Stimulated activated CD4-positive, alpha-beta T cell treated with anti-CD3 and anti-CD28 coated beads, Interleukin-1b, Interleukin-23, amount 100 ng/mL, for 48 hours (primary cell): ENCODE results near the gene MCMBP.
"Not testable (repeated sequence)": the region's sequence is repeated elsewhere in the genome, so short reads cannot be mapped to it uniquely, and the experiment has no call there.

Source experiments
- DNase-seq: peaks from one replicate; pipeline ENCODE4 v3.0.0-alpha.2; 2020

The MCMBP gene, protein sequence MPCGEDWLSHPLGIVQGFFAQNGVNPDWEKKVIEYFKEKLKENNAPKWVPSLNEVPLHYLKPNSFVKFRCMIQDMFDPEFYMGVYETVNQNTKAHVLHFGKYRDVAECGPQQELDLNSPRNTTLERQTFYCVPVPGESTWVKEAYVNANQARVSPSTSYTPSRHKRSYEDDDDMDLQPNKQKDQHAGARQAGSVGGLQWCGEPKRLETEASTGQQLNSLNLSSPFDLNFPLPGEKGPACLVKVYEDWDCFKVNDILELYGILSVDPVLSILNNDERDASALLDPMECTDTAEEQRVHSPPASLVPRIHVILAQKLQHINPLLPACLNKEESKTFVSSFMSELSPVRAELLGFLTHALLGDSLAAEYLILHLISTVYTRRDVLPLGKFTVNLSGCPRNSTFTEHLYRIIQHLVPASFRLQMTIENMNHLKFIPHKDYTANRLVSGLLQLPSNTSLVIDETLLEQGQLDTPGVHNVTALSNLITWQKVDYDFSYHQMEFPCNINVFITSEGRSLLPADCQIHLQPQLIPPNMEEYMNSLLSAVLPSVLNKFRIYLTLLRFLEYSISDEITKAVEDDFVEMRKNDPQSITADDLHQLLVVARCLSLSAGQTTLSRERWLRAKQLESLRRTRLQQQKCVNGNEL

DNA sequence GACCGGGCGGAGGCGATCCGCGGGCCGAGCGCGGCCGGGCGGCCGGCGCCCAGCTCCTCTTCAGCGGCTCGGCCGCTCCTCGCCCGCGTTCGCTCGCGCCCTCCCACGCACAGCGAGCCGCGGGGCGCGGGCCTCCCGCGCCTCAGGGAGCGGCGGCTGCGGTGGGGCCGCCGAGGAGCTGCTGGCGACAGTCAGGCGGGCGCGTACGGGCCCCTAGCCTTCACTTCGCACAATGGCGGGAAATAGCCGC lies at the start of gene MCMBP:
Gene MCMBP, minus strand, starts transcription at position 234 of the 250 bp plus-strand sequence. CDS start 259 bp downstream, outside the sequence.
- DNase-seq: no peak

DNA sequence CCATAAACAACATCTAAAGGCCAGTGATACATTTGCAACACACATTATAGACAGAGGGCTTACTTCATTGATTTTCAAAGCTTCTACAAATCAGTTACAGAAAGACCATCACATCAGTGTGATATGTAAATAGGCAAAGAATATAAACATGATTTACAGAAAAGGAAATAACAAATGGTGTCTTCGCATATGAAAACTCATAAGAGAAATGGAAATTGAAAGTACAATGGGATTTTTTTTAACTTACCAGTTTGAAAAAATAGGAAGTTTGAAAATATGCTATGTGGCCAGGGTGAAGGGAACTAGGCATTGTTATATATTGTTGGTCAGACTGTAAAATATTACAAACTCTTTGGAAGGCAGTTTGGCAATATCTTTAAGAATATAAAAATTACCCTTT lies 47.2 kb upstream of the MCMBP start:
- no peak for DNase-seq

DNA sequence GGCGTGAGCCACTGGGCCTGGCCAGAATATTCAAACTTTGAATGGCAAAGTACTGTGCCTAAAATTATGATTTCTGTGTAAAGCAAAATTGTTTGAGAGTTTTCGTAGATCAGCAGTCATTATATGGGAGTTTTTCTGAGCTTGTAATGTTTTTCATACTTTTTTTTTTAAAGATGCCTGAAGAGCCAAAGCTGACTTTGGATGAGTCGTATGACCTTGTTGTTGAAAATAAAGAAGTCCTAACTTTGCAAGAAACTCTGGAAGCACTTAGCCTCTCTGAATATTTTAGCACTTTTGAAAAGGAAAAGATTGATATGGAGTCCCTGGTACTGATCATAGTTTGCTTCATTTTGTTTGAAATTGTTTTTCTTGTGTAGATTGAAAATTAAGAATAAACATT lies 46.6 kb upstream of the MCMBP start:
- no peak for DNase-seq

DNA sequence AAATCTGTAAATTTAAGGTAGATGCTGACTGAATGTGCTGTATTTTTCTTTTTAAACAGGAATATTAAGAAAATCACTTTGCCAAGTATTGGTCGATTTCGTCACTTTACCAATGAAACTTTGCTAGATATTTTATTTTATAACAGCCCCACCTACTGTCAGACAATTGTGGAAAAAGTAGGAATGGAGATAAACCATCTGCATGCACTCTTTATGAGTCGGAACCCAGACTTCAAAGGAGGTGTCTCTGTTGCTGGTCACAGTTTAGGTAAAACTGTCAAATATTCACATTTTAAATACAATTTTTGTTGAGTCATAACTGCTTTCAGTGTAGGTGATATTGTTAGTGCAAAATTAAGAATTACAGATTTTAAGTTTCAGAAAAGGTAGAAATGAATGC lies 45.1 kb upstream of the MCMBP start:
- no peak for DNase-seq

DNA sequence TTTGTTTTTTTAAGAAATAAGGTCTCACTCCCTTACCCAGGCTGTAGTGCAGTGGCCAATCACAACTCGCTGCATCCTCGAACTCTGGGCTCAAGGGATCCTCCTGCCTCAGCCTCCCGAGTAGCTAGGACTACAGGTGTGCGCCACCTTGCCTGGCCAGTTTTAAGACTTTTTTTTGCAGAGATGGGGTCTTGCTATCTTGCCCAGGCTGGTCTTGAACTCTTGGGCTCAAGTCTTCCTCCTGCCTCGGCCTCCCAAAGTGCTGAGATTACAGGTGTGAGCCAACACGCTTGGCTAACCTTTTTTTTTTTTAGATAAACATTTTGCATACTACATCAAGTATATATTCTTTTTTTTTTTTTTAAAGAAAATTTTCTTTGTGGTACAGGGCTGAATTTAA lies 38.0 kb upstream of the MCMBP start:
- no peak for DNase-seq

DNA sequence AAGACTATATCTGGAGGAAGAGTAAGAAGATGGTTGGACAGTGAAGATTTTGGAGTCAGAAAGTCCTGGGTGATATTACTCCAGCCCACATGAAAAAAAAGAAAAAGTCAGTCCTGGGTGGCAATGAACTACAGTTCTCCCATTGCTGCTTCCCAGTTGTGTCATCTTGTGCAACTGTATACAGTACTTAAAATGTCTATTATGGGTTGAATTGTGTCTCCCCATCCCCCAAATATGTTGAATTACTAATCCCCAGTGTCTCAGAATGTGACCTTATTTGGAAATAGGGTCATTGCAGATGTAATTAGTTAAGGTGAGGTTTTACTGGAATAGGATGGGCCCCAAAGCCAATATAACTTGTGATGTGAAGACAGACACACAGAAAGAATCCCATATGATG lies 35.5 kb upstream of the MCMBP start:
- no peak for DNase-seq

DNA sequence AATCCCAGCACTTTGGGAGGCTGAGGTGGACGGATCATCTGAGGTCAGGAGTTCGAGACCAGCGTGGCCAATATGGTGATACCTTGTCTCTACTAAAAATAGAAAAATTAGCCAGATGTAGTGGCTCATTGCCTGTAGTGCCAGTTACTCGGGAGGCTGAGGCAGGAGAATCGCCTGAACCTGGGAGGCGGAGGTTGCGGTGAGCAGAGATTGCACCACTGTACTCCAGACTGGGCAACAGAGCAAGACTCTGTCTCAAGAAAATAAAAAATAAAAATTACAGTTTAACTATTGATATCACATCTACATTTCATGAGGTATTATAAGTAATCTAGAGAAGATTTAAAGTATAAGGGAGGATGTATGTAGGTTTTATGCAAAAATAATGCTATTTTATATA lies 35.1 kb upstream of the MCMBP start:
- not testable (repeated sequence) for DNase-seq

DNA sequence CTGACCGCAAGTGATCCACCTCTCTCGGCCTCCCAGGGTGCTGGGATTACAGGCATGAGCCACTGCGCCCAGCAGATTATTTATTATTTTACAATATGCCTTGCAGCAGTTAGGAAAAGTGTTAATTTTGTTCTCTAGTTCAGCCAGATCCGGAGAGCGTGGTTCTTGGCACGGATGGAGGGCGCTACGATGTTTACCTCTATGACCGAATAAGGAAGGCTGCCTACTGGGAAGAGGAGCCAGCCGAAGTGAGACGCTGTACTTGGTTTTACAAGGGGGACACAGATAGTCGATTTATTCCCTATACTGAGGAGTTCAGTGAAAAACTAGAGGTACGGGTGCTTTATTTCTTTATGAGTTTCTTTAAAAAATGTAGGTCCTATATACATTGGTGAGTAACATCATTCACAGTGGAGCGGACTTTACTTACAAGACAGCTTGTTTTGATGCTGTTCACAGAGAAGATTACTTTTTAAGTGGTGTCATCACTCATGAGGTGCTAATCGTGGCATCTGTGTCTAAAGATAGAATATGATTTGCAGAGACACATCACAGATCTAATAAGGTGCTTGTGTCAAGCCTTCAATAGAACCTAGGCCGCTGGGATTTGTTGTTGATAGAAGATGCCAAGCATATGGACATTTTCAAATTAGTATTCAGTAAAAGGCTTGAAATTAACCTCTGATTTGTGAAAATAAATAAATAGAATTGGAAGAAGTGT lies 31.5 kb upstream of the MCMBP start:
- DNase-seq: no peak

DNA sequence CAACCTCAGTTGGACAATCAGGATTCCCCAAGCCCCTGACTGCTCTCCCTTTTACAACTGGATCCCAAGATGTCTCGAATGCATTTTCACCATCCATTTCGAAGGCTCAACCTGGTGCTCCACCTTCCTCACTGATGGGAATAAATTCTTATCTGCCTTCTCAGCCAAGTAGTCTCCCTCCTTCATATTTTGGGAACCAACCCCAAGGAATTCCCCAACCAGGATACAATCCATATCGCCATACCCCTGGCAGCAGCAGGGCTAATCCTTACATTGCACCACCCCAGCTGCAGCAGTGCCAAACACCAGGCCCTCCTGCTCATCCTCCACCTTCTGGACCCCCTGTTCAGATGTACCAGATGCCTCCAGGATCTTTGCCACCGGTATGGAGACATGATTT lies 25.9 kb upstream of the MCMBP start:
- no peak for DNase-seq

DNA sequence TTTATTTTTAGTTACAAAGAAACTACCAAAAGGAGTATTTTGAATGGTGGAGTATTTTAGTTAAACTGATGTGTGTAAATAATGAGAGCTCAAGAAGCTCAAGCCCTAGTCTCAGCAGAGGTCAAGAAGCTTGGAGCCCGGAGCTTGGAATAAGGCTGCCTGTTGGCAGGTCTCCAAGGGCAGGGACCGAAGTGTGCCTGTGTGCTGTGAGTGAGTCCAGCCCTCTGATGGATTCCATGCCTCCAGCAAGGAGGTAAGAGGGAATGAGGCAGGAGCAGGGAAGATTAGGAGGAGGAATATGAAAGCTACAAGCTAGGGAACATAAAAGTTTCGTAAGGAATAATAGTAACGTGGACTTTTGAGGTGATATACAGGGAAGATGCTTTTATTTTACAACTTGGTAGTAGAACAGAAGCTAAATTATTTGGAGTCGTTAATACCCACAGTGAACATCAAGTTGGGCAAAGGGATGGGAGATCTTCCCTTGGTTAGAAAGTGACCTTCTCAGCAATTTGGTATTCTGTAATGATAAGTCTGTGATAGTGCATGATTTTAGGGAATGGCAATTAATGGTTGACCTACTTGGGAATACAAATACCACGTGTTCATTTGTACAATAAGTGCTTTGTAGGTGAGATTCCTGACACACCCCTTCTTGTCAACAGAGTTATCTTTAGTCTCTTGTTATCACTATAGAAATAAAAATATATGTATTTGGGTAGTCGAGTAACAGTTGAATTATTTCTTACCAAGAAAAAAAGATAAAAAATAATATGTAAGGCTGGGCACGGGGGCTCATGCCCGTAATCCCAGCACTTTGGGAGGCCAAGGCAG lies 24.5 kb upstream of the MCMBP start:
- no peak for DNase-seq

DNA sequence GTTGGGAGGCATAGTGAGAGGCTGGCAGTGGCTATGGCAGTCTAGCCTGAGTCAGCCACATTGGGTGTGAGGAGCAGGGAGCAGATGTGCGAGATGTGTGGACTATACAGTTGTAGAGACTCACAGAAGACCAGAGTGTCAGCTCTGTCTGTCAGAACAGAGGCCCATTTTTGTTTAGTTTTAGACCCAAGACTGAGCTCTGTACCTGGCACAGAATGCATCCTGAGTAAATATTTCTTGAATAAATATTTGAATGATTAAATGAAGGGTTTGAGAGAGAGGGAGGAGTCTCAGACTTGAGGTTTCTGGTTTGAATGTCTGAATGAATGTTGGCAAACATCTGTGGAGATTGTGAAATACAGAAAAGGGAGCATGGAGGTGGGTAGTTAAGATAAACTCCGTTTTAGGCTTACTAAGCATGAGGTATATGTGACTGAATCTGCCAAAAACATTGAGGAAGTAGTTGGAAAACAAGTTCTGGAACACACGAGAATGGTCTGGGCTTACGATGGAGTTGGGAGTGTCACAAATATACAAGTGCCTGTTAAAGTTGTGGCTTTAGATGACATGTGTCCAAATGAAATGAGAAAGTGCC lies 23.5 kb upstream of the MCMBP start:
- no peak for DNase-seq

DNA sequence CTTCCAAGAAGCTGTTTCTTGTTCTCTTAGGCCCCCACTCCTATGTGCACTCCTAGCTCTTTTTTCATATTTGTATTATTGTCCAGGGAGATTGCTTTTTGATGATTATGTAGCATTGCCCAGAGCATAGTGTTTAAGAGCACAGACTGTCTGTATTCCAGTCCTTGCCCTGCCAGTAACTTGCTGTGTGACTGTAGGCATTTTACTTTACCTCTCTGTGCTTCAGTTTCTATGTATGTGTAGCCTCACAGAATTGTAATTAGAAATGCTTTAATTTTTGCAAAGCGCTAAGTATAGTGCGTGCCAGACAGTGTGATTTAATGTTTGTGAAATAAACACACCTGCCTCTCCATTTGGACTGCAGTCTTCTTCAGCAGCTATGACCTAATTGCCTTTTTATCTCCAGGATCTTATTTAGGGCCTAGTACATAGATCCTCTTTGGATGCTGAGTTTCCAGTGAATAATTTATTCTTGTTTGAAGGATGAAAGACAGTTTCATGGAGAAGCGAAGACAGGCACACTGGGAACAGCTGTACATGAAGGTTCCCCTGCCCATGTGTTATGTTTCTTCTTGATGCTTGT lies 21.3 kb upstream of the MCMBP start:
- no peak for DNase-seq

DNA sequence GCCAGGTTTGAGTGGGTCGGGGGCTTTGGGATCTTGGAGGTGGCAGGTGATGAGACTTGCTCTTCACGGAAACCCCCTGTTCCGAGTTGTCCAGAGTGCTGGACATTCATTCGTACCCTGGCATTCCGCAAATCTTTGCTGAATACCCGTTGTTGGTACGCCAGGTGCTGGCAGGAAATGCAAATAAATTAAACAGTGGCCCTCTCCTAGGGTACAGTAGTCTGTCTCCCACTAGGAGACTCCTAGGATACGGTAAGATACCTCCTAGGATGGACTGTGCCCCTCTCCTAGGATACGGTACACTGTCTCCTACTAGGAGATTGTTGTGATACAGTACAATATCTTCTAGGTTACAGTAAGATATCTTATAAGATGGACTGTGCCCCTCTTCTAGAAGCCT lies 20.4 kb upstream of the MCMBP start:
- no peak for DNase-seq

DNA sequence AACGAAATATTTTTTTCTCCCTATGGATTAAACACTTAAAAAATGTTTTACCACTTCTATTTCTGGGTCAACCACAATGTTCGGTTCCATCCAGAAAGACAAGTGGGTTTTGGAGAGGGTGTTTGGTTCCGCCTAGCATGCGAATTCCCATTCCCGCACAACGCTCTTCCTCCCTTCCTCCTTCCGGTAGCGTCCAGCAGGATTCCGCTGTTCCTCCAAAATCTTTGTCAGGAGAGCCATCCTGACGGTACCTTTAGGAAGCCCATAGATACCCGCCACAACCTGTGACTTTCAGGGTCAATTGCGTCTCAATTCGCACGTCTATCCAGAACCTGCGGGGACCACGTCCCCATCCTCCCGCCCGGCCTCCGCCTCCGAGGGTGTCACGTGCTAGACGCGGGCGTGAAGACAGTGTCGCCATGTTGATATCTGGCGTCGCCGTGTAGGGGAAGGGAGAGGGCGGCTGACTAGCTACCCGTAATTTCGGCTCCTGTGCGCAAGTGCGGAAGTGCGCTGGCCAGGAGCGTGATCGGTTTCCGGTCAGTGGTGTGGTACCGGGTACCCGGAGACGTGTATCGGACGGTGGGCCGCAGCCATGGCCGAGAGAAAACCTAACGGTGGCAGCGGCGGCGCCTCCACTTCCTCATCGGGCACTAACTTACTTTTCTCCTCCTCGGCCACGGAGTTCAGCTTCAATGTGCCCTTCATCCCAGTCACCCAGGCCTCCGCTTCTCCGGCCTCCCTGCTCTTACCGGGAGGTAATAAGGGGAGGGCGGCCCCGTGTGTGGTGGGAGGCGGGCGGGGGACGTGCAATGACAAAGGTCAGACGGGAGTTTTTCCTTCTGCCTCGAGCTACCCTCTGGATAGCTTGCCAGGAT lies 19.8 kb upstream of the MCMBP start, which contains the start of gene SEC23IP:
Gene SEC23IP, plus strand, starts transcription at position 543 of the 878 bp plus-strand sequence. Its CDS starts 53 bp downstream, at position 596.
- DNase-seq: peak; percentile 94

DNA sequence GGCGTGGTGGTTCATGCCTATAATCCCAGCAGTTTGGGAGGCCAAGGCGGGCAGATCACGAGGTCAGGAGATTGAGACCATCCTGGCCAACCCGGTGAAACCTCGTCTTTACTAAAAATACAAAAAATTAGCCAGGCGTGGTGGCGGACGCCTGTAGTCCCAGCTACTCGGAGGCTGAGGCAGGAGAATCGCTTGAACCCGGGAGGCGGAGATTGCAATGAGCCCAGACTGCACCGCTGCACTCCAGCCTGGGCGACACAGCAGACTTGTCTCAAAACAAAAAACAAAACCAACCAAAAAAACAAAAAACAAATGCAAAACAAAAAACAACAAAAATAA lies 19.2 kb upstream of the MCMBP start:
- DNase-seq: not testable (repeated sequence)

DNA sequence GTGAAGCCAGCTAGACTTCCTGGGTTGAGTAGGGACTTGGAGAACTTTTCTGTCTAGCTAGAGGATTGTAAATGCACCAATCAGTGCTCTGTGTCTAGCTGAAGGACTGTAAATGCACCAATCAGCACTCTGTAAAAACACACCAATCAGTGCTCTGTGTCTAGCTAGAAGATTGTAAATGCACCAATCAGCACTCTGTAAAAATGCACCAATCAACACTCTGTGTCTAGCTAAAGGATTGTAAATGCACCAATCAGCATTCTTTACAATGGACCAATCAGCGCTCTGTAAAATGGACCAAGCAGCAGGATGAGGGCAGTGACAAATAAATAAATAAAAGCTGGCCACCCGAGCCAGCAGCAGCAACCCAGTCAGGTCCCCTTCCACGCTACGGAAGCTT lies 17.7 kb upstream of the MCMBP start:
- not testable (repeated sequence) for DNase-seq

DNA sequence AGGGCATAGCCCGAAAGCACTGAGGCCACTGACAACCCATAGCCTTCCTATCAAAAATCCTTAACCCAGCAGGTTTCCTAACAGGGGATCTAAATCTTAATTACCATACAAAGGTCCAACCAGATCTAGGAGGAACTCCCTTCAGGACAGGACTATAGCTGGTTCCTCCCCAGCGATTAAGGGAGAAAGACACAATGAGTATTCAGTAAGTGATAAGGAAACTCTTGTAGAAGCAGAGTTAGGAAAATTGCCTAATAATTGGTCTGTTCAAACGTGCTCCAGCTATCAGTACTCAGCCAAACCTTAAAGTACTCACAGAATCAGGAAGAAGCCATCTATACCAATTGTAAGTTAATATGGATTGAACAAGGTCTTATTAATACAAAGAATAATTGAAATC lies 16.6 kb upstream of the MCMBP start:
- DNase-seq: not testable (repeated sequence)

DNA sequence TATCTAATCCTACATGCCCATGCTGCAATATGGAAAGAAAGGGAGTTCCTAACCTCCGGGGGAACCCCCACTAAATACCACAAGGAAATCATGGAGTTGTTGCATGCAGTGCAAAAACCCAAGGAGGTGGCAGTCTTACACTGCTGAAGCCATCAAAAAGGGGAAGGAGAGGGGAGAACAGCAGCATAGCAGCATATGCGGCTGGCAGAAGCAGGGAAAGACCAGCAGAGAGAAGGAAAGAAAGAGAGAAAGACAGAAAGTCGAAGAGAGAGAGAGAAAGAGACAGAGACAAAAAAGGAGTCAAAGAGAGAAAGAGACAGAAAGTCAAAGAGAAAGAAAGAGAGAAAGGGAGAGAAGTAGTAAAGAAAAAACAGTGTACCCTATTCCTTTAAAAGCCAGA lies 16.1 kb upstream of the MCMBP start:
- not testable (repeated sequence) for DNase-seq

DNA sequence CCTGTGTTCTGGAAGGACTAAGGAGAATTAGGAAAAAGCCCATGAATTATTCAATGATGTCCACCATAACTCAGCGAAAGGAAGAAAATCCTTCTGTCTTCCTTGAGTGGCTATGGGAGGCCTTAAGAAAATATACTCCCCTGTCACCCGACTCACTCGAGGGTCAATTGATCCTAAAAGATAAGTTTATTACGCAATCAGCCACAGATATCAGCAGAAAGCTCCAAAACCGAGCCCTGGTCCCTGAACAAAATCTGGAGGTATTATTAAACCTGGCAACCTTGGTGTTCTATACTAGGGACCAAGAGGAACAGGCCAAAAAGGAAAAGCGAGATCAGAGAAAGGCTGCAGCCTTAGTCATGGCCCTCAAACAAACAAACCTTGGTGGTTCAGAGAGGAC lies 13.4 kb upstream of the MCMBP start:
- DNase-seq: not testable (repeated sequence)

DNA sequence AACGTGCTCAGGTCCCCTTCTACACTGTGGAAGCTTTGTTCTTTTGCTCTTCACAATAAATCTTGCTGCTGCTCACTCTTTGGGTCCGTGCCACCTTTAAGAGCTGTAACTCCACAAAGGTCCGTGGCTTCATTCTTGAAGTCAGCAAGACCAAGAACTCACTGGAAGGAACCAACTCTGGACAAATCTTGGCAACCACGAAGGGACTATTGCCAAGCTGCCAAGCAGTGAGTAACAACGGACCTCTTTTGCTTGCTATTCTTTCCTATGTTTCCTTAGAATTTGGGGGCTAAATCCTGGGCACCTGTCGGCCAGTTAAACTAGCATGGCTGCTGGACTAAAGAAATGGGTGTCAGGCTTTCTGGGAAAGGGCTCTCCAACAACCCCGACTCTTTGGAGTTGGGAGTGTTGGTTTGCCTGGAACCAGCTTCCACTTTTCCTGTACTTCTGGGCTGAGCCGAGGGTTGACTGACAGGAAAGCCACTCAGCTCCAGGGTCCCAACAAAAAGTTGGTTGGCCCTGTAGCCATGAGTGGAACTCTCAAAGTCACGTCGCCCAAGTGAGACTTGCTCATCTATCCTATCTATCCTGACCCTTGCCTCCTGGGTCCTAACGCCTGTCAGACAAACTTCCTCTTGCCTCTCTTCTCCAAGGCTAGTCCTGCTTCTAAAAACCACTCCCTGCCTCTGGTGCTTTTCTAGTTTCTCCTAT lies 11.4 kb upstream of the MCMBP start:
- not testable (repeated sequence) for DNase-seq

DNA sequence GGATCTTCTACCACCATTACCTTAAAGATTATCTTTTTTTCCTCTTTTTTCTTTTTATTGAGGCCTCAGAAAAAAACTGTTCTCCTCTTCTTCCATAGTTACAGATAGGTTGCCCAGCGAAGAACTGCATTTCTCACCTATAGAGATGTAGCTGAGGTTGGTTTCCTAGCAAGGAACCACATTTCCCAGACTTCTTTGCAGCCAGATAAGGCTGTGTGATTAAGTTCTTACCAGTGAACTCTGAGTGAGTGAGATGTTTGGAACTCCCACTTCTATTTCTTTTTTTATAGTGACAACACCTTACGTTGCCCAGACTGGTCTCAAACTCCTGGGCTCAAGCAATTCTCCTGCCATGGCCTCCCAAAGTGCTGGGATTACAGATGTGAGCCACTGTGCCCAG lies 5.9 kb upstream of the MCMBP start:
- DNase-seq: no peak
